OCI-LY3 (cell line): ENCODE results near the gene PHKA1.
"Not testable (repeated sequence)": the region's sequence is repeated elsewhere in the genome, so short reads cannot be mapped to it uniquely, and the experiment has no call there.

Experiments used
- H2AFZ ChIP-seq: fragments of 200-600, 300-600 bp; shearing (Covaris generic); 2 replicates; pipeline ENCODE4 v1.6.0; 2014; ENCODE audit warnings: antibody characterized with exemption, low read depth, low read length
- H3K27ac ChIP-seq: fragments of 200-600, 300-600 bp; sonication (generic); 2 replicates; pipeline ENCODE4 v1.5.1; 2014; ENCODE audit warnings: mild to moderate bottlenecking, low read length, moderate library complexity, mixed read lengths
- H3K27me3 ChIP-seq: fragments of 200-600, 300-600 bp; sonication (generic); 2 replicates; pipeline ENCODE4 v1.6.1; 2014; ENCODE audit warnings: low read depth, low read length, mixed read lengths
- H3K36me3 ChIP-seq: fragments of 200-600, 300-600 bp; sonication (generic); replicated peaks from 2 replicates; pipeline ENCODE3; 2014; ENCODE audit warnings: low read depth, low read length, mixed read lengths
- H3K4me1 ChIP-seq: fragments of 300-600, 200-600 bp; sonication (generic); 2 replicates; pipeline ENCODE4 v1.6.1; 2014; ENCODE audit warnings: low read length, mixed read lengths
- H3K4me2 ChIP-seq: fragments of 200-600, 300-600 bp; sonication (generic); 2 replicates; pipeline ENCODE4 v1.6.1; 2014; ENCODE audit warnings: low read length, mixed read lengths
- H3K4me3 ChIP-seq: fragments of 300-600, 200-600 bp; sonication (generic); 2 replicates; pipeline ENCODE4 v1.5.1; 2014; ENCODE audit warnings: antibody characterized with exemption, mild to moderate bottlenecking, low read length, moderate library complexity
- H3K79me2 ChIP-seq: fragments of 300-600, 200-600 bp; shearing (Covaris generic); 2 replicates; pipeline ENCODE4 v1.6.1; 2014; ENCODE audit warnings: mild to moderate bottlenecking, low read length, mixed read lengths
- H3K9ac ChIP-seq: fragments of 300-600, 200-600 bp; shearing (Covaris generic); 2 replicates; pipeline ENCODE4 v1.6.0; 2014; ENCODE audit warnings: mild to moderate bottlenecking, low read length, moderate library complexity
- H3K9me3 ChIP-seq: fragments of 200-600, 300-600 bp; shearing (Covaris generic); 2 replicates; pipeline ENCODE4 v1.6.1; 2014; ENCODE audit warnings: low read length, mixed read lengths; ENCODE audit not compliant: insufficient read depth
- H4K20me1 ChIP-seq: fragments of 200-600, 300-600 bp; sonication (generic); 2 replicates; pipeline ENCODE4 v1.6.1; 2016; ENCODE audit warnings: low read length, mixed read lengths; ENCODE audit not compliant: insufficient read depth
- EZH2phosphoT487 ChIP-seq: fragments of 200-600 bp; shearing (Covaris generic); IDR thresholded peaks from 2 replicates; pipeline ENCODE4 v1.6.1; 2018; ENCODE audit warnings: antibody characterized with exemption, mixed run types, low read depth
- TF ChIP-seq, protein P1 (sequence below): fragments of 200-600, 300-600 bp; sonication (generic); IDR thresholded peaks from 2 replicates; pipeline ENCODE4 v1.5.1; 2014; ENCODE audit warnings: antibody characterized with exemption, low read length, low read depth

PHKA1 gene

DNA sequence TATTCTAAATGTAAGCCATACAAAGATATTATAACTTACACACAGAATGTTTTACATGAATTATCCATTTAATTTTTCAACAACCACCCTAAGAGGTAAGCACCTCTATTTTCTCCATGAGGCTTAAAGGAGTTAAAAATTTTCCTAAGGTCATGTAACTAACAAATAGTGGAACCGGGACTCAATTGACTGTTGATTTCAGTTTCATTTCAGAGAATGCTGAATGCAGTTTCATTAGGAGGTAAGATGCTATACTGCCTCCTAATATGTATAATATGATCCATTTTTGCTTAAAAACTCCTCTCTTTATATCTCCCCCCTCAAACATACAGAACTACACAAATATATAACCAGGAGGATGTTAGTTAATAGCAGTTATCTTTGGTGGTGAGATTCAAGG is 29.1 kb downstream of the PHKA1 start:
- no peaks in the 10 kb centered on the region for H3K79me2 ChIP-seq
- H3K9ac ChIP-seq: no peak overlapping the region
- H3K27me3 ChIP-seq: no peaks in the 10 kb centered on the region
- H3K4me2 ChIP-seq: no peak overlapping the region
- no peaks in the 10 kb centered on the region for H3K9me3 ChIP-seq
- no peak for TF ChIP-seq EZH2phosphoT487
- TF ChIP-seq, protein P1, sequence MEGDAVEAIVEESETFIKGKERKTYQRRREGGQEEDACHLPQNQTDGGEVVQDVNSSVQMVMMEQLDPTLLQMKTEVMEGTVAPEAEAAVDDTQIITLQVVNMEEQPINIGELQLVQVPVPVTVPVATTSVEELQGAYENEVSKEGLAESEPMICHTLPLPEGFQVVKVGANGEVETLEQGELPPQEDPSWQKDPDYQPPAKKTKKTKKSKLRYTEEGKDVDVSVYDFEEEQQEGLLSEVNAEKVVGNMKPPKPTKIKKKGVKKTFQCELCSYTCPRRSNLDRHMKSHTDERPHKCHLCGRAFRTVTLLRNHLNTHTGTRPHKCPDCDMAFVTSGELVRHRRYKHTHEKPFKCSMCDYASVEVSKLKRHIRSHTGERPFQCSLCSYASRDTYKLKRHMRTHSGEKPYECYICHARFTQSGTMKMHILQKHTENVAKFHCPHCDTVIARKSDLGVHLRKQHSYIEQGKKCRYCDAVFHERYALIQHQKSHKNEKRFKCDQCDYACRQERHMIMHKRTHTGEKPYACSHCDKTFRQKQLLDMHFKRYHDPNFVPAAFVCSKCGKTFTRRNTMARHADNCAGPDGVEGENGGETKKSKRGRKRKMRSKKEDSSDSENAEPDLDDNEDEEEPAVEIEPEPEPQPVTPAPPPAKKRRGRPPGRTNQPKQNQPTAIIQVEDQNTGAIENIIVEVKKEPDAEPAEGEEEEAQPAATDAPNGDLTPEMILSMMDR: no peak
- H3K4me1 ChIP-seq: peaks cover 4% of the 10 kb centered on the region
- H3K36me3 ChIP-seq: peaks cover 15% of the 10 kb centered on the region
- no peak overlapping the region for H3K4me3 ChIP-seq
- H3K27ac ChIP-seq: no peak overlapping the region
- H2AFZ ChIP-seq: no peak overlapping the region
- H4K20me1 ChIP-seq: no peaks in the 10 kb centered on the region

DNA sequence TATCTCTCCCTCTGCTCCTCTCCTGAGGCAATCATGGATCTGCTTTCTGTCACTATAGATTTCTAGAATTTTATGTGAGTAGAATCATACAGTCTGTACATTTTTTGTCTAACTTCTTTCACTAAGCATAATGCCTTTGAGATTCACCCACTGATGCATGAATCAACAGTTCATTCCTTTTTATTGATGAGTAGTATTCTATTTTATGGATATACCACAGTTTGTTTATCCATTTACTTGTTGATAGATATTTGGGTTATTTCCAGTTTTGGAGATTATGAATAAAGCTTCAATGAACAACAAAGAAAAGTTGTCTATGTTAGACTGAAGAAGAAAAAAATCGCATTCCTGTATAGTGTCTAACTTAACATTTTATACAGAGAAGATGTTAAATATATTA is 30.5 kb downstream of the PHKA1 start:
- Histone ChIP-seq H3K4me1 (peaks cover 4% of the 10 kb centered on the region), H3K4me2 (no peak overlapping the region), H3K27ac (no peak overlapping the region), H3K36me3 (peaks cover 17% of the 10 kb centered on the region), H3K9me3 (no peaks in the 10 kb centered on the region), H4K20me1 (no peaks in the 10 kb centered on the region), H3K9ac (no peak overlapping the region), H3K27me3 (no peaks in the 10 kb centered on the region), H3K4me3 (no peak overlapping the region), H2AFZ (no peak overlapping the region), H3K79me2 (no peaks in the 10 kb centered on the region)
- TF ChIP-seq, protein P1: no peak
- no peak for TF ChIP-seq EZH2phosphoT487

GRCh38 chrX:72676465-72676864 is 37.6 kb downstream of the PHKA1 start:
- Histone ChIP-seq H3K4me3 (no peak overlapping the region), H3K9ac (no peak overlapping the region), H4K20me1 (no peaks in the 10 kb centered on the region), H3K9me3 (no peaks in the 10 kb centered on the region), H3K27ac (no peak overlapping the region), H3K79me2 (no peaks in the 10 kb centered on the region), H2AFZ (no peak overlapping the region), H3K27me3 (no peaks in the 10 kb centered on the region), H3K36me3 (peaks cover 14% of the 10 kb centered on the region), H3K4me2 (no peak overlapping the region), H3K4me1 (no peaks in the 10 kb centered on the region)
- TF ChIP-seq, protein P1: no peak
- no peak for TF ChIP-seq EZH2phosphoT487

DNA sequence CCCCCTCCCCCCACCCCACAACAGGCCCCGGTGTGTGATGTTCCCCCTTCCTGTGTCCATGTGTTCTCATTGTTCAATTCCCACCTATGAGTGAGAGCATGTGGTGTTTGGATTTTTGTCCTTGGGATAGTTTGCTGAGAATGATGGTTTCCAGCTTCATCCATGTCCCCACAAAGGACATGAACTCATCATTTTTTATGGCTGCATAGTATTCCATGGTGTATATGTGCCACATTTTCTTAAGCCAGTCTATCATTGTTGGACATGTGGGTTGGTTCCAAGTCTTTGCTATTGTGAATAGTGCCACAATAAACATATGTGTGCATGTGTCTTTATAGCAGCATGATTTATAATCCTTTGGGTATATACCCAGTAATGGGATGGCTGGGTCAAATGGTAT is 40.2 kb downstream of the PHKA1 start:
- not testable (repeated sequence) for H3K9ac ChIP-seq, H2AFZ ChIP-seq, H3K79me2 ChIP-seq, H3K4me2 ChIP-seq, H3K4me3 ChIP-seq, H3K27ac ChIP-seq, H4K20me1 ChIP-seq, H3K4me1 ChIP-seq, H3K27me3 ChIP-seq, H3K9me3 ChIP-seq
- peaks cover 12% of the 10 kb centered on the region for H3K36me3 ChIP-seq

DNA sequence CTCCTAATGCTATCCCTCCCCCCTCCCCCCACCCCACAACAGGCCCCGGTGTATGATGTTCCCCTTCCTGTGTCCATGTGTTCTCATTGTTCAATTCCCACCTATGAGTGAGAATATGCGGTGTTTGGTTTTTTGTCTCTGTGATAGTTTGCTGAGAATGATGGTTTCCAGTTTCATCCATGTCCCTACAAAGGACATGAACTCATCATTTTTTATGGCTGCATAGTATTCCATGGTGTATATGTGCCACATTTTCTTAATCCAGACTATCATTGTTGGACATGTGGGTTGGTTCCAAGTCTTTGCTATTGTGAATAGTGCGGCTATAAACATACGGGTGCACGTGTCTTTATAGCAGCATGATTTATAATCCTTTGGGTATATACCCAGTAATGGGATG is 44.6 kb downstream of the PHKA1 start:
- not testable (repeated sequence) for H3K9ac ChIP-seq, H3K4me1 ChIP-seq, H3K4me3 ChIP-seq, H3K79me2 ChIP-seq, H3K4me2 ChIP-seq, H4K20me1 ChIP-seq, H2AFZ ChIP-seq, H3K27ac ChIP-seq, H3K27me3 ChIP-seq, H3K9me3 ChIP-seq
- peaks cover 10% of the 10 kb centered on the region for H3K36me3 ChIP-seq
